GM12878 (cell line): ENCODE results near the gene FZR1.

Source experiments
- ATF2 ChIP-seq: IDR thresholded peaks from 2 replicates; pipeline ENCODE4 v1.6.1; 2012; ENCODE audit warnings: low read length, inconsistent platforms
- CHD4 ChIP-seq: fragments of 200-600 bp; sonication (generic); IDR thresholded peaks from 2 replicates; pipeline ENCODE4 v1.6.1; 2016; ENCODE audit warnings: mild to moderate bottlenecking
- CTCF ChIP-seq, 3 experiments: IDR thresholded peaks in 2 of 3; conservative IDR thresholded peaks in 1 of 3; 2 replicates each; pipeline ENCODE4 v1.5.1; 2011; ENCODE audit warnings: low read depth in 3 of 3, low read length in 3 of 3, mild to moderate bottlenecking in 3 of 3, control low read depth in 2 of 3, moderate library complexity in 2 of 3, inconsistent platforms in 1 of 3, mixed read lengths in 1 of 3; ENCODE audit not compliant: control insufficient read depth in 2 of 3, insufficient read depth in 1 of 3; ENCODE audit errors: extremely low read depth in 1 of 3
- POLR2AphosphoS5 ChIP-seq: IDR thresholded peaks from 2 replicates; pipeline ENCODE4 v1.6.1; 2011; ENCODE audit warnings: mild to moderate bottlenecking, low read length, inconsistent platforms
- RFX5 ChIP-seq: IDR thresholded peaks from 2 replicates; pipeline ENCODE4 v1.6.1; 2011; ENCODE audit warnings: low read depth, low read length, improper control_type of control experiment

GRCh38 chr19:3551792-3552095 lies 45.6 kb downstream of the FZR1 start:
- no peak for TF ChIP-seq CTCF (IDR thresholded peaks at IDR 0.05 in 2 of 3, conservative IDR thresholded peaks at IDR 0.05 in 1 of 3; ENCODE audit: control insufficient read depth in 2 of 3, extremely low read depth in 1 of 3, insufficient read depth in 1 of 3, low read depth in 3 of 3, low read length in 3 of 3)
- no peak for TF ChIP-seq RFX5
- TF ChIP-seq CHD4, result no peak
- TF ChIP-seq ATF2, result no peak
- TF ChIP-seq POLR2AphosphoS5, result no peak
